ENCODE results near the gene LCLAT1.
"Not testable (repeated sequence)": the region's sequence is repeated elsewhere in the genome, so short reads cannot be mapped to it uniquely, and the experiment has no call there.

LCLAT1 gene

DNA sequence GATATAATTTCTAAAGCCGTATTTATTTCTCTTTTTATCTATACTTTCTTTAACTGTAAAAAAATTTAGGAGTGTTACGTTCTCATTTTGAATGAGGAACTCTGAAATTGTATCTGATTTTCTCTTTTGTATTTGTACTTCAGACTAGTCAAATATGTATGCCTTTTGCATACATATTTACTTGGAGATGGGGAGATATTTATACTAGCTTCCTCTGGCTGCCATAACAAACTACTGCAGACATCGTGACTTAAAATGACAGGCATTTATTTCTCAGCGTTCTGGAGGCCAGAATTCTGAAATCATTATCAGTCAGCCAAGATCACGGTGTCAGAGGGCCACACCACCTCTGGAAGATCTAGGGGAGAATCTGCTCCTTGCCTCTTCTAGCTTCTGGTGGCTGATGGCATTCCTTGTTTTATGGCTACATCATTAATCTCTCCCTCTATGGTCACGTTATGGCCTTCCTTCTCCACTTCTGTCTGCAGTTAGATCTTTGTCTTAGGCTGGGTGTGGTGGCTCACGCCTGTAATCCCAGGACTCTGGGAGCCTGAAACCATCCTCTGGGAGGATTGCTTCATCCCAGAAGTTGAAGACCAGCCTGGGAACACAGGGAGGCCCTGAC lies 8.2 kb downstream of the LCLAT1 start:
- DNase-seq (ENCODE audit: low spot score): no peak

DNA sequence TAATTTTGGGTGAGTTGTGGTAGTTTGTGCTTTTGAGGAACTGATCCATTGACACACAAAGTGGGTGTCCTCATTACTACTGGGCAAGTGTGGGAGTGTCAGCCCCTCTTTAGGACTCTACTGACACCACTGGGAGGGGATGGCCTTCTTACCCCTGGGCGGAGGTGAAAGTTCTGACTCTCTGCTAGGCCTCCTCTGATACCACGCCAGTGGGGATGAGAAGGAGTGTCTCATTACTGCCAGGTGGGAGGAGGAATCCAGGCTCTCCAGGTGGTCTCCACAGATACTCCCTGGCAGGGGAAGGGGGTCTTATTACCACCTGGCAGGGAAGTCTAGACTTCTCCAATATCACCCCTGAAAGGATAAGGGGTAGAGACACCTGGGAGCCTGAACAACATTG lies 9.1 kb downstream of the LCLAT1 start:
- no peak for DNase-seq (ENCODE audit: low spot score)

DNA sequence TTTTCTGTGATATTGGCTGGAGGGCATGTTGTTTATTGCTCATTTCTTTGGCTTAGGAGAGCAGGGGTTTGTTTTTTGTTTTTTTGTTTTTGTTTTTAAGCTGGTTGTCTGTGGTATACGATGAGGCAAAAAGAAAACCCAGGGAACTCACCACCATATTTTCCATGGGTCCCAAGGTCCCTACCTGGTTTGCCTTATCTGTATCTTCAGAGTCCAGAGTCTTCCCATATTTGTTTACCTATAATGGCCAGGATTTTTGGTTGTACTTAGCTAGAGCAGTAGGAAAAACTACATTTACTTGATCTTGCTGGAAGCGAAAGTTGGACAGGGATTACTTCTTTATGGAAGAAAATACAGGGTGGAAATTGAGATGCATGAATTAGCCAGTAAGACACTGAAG lies 9.5 kb downstream of the LCLAT1 start:
- DNase-seq (ENCODE audit: low spot score): no peak

DNA sequence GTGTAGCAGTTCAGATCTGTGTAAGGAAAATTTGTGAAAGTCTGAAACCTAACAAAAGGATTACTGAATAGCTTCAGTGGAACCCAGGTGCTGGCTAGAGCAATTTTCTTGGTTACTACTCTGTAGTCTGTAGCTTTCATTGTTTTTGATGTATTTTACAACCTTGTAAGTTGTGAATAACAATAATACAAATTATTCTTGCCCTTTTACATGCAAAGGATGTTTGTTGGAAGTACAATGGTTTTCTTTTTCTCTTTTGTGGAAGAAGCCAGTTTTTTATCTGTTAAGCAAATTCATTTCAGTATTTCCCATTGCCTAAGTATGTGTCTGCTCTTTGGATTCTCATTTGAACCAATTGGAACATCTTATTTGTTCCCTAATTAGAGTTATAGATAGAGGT lies 10.2 kb downstream of the LCLAT1 start:
- DNase-seq (ENCODE audit: low spot score): no peak

DNA sequence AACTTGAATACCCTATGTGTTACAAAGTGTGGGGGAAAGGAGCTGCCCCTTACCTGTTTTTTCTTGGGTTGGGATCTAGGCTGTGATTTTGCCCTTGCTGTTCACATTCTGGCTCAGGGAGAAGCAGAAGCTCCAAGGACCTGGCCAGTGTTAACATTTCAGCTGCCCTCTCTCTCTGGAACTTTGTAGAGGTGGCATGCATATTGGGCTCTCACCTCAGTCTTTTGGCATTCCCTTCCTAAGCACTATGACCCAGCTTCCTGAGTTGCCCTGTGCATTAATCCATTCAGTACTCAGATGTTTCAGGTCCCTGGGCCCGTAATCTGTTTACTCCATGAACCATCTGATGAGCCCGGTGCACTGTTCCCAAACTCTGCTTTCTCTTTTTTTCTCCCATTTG lies 12.1 kb downstream of the LCLAT1 start:
- DNase-seq (ENCODE audit: low spot score): no peak

DNA sequence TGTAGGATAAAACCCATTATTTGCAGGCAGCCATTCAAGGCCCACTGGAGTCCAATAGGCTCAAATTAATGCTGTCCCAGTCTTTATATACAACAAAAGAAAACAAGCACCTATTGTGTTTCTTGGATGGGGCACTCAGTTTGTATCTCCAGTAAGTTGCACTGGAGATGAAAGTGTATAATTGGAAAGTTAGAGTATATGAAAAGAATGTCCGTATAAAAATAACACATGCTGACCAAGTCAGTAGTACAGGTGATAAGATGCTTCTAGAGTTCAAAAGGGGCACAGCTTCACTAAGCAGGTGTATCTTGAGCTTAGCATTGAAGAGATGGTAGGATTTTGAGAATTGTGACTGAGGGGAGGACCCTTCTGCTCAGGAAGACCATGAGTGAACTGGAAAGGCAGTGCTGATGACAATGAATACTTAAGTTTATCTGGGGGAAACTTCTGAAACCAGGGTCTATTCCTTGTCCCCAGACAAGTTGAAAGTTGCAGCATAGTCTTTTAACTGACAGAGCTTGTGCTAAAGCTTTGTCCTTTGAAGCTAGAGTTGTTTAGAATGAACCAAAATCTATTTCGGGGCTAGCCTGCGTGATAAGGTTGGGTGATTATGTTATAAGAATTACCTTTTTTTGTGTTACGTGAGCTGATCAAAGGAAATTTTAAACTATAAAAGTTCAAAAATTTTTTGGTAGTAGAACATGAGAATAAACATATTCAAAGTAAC lies 15.2 kb downstream of the LCLAT1 start:
- no peak for DNase-seq (ENCODE audit: low spot score)

DNA sequence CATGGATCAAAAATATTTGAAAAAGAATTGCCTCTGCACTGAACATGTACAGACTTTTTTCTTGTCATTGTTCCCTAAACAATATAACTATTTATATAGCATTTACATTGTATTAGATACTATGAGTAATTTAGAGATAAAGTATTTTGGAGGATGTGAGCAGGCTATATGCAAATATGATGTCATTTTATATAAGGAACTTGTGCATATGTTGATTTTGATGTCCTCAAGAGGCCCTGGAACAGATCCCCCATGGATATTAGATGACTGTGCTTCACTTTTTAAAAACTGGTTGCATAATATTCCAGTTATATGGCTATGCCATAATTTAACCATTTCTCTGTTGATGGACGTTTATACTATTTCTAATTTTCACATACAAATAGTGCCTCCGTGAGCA lies 16.5 kb downstream of the LCLAT1 start:
- DNase-seq (ENCODE audit: low spot score): no peak

DNA sequence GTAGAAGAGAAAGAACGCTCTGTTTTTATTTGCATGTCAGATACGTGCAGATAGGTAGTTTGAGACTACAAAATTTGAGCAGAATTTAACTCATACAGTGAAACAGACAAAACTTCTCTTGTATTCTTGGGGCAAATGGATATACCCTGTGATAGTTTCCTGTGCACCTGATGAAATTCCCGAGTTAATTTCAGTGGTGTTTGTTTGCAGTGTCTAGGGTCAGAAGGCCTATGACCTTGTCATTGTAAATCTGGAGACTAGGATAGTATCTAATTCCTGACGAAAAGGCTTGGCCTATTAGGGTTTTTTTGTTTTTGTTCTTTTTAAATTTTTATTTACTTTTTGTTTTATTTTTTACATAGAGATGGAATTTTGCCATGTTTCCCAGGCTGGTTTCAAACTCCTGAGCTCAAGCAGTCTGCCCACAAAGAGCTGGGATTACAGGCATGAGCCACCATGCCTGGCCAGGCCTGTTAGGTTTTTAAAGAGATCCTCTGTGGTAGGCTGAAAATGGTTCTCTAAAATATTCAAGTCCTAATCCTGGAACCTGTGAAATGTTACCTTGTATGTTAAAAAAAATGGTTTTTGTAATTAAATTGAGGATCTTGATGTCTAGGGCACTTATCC lies 17.6 kb downstream of the LCLAT1 start:
- no peak for DNase-seq (ENCODE audit: low spot score)

DNA sequence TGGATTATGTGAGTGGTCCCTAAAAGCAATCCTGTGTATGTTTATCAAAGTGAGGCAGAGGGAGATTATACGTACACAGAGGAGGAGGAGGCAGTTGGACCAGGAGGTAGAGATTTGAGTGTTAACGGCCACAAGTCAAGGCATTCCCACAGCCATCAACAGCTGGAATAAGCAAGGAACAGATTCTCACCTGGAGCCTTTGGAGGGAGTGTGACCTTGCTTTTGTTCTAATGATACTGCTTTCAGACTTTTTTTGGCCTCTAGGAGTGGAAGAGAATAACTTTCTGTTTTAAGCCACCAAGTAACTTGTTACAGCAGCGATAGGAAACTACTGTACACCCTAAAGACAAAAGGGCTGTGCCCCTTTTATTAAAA lies 18.1 kb downstream of the LCLAT1 start:
- DNase-seq (ENCODE audit: low spot score): no peak

DNA sequence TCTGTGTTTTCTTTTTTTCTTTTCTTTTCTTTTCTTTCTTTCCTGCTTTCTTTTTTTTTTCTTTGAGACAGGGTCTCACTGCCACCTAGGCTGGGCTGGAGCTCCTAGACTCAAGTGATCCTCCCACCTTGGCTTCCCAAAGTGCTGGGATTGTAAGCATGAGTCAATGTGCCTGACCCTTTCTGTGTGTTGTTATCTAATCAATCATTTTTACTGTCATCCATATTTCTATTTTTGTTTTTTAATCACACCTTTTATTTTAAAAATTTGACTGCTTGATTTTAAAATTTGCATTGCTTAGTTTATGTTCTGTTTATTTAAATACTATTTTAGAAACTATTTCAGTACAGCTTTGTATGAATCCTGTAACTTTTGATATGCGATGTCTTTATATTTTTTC lies 19.2 kb downstream of the LCLAT1 start:
- DNase-seq (ENCODE audit: low spot score): no peak

DNA sequence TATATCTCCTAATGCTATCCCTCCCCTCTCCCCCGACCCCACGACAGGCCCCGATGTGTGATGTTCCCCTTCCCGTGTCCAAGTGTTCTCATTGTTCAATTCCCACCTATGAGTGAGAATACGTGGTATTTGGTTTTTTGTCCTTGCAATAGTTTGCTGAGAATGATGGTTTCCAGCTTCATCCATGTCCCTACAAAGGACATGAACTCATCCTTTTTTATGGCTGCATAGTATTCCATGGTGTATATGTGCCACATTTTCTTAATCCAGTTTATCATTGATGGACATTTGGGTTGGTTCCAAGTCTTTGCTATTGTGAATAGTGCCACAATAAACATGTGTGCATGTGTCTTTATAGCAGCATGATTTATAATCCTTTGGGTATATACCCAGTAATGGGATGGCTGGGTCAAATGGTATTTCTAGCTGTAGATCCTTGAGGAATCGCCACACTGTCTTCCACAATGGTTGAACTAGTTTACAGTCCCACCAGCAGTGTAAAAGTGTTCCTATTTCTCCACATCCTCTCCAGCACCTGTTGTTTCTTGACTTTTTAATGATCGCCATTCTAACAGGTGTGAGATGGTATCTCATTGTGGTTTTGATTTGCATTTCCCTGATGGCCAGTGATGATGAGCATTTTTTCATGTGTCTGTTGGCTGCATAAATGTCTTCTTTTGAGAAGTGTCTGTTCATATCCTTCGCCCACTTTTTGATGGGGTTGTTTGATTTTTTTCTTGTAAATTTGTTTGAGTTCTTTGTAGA lies 20.2 kb downstream of the LCLAT1 start:
- not testable (repeated sequence) for DNase-seq (ENCODE audit: low spot score)

DNA sequence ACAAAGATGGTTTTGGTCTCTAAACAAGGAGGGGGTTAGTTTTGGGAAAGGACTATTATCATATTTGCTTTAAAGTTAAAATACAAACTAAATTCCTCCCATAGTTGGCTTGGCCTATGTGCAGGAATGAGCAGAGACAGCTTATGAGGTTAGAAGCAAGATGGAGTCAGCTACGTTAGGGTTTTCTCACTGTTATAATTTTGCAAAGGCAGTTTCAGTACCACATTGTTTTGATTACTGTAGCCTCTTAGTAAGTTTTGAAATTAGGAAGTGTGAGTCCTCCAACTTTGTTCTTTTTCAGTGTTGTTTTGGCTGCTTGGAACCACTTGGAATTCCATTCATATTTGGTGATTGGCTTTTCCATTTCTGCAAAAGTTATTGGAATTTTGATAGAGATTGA lies 23.4 kb downstream of the LCLAT1 start:
- no peak for DNase-seq (ENCODE audit: low spot score)

DNA sequence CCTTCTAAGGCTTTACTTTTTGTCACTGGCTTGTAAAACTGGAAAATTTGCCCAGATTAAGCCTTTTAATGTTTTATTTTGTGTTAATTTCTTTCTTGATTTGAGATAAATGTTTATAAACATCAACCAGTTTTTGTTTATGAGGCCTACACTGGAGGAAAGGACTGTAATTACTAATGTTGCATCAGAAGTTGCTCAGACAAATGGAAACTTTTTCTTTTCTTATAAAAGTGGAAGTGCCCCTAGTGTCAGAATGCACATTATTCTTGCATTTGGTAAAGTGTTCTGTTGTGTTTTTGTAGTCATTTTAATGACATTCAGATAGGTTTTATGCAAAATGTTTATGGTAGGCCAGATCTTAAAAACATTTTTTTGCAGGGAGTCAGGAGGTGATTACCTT lies 25.3 kb downstream of the LCLAT1 start:
- no peak for DNase-seq (ENCODE audit: low spot score)

DNA sequence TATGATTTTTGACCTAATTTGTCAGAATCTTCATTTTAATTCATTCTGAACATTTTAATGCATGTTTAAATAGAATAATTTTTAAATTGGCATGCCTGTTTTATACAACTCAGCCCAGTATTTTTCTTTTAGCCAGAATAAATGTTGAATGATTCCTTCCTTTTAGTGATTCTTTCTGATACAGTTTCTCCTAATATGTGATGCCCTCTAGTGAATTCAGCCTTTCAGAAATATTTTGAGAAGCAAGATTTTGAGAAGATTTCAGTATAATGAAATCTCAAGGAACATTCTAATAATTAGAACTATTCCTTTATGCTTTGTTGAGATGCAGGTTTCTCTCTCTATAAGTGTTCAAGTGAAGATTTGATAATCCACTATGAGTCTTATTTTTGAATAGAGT lies 28.5 kb downstream of the LCLAT1 start:
- DNase-seq (ENCODE audit: low spot score): no peak

DNA sequence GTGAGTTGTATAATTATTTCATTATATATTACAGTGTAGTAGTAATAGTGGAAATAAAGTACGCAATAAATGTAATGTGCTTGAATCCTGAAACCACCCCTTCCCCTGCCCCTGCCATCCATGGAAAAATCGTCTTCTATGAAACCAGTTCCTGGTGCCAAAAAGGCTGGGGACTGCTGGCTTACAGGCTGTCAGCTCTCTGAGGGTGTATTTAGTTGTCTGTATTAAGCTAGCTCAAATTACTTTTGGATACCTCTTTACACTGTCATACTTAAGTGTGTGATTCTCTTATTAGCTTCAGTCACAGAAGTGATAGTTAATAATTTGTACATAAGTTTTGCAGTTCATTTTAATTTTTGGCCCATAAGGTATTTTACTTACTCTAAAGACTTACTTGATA lies 29.6 kb downstream of the LCLAT1 start:
- DNase-seq (ENCODE audit: low spot score): no peak

DNA sequence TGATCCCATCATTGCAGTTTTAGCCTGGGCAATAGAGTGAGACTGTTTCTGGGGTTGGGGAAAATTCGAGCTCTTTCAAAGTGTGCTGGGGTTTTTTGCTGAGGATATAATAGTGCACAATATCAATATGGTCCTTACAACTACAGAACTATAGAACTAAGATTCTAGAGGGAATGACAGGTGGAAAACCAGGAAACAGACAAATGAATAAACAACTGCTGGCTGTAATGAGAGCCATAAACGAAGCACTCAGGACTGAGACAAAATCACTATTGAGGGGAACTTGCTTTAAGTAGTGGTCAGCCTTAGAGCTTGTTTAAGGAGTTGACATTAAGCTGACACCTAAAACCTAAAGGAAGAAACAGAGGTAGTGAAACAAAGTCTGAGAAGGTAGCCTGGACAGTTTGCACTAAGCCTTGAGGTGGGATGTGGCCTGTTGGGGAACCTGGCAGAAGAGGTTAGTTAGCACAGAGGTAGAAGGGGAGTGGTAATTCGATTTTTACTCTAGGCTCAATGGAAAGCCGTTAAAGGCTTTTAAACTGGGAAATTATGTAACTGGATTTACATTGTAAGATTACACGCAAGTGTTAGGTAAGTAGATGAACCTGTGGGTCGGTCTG lies 33.8 kb downstream of the LCLAT1 start:
- no peak for DNase-seq (ENCODE audit: low spot score)

DNA sequence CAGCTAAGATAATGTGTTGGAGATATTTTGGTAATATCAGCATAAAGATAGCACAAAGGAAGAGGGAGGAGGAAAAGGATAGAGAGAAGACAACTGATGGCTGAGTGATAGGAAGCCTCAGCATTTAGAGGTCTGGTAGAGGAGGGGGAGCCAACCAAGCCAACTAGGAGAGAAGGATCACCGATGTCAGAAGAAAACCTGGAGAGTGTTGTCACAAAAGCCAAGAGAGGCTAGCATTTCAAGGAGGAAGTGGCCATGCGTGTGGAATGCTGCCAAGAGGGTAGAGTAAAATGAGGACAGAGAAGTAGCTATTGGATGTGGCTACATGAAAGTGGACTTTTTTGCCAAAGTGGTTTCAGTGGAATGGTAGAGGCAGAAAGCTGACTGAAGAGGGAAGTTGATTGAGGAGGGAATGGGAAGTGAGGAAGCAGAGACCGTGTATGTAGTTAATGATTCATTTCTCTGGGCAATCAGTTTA lies 34.3 kb downstream of the LCLAT1 start:
- no peak for DNase-seq (ENCODE audit: low spot score)

DNA sequence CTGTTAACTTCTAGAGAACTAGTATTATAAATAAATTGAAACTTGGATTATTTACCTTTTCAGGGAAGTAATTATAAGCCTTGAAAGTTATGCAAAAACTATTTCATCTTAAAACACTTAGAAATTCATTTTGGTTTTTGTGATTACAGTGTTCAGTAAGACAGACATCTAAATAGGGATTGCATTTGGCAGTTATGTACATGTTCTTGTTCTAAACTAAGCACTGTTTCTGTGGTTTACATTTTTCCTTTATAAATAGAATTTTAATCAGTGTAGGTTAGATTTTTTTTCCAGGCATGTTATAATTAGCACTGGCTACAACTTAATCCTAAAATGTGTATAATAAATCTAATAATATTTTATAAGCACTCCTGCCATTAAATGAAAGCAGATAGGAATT lies 35.0 kb downstream of the LCLAT1 start:
- no peak for DNase-seq (ENCODE audit: low spot score)

DNA sequence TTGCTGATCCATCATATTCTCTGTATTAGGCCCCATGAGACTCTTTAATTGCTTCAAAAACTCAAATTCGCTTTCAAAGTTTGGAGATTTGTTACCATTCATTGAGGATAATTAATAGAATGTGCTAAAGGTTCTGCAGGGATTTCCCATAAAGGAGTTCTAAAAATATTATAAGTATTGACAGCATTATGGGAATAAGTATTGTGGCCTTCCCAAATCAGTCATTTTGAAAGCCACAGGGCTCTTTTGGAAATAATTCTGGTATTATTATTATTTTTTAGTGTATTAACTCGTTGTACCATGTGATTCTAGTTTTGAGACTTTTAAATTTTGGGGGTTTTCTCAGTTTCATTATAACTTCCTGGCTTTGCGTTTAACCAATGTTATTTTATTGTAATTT lies 37.1 kb downstream of the LCLAT1 start:
- DNase-seq (ENCODE audit: low spot score): no peak

DNA sequence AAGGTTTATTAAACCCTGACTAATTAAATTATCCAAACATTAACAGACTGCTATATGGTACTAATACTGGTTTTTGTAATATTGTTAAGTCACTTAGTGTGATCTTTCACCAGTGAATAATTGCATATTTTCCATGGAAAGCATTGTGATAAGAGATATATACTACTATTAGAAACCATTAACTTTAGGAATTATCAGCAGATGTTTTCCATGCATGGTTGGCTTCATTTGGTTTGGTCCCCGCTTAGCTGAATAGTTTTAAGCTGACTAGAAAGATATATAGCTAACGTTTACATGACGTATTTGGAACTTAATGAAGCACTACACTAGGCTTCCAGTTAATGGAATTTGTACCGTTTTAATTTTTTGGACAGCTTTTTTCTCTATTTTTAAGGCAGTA lies 37.9 kb downstream of the LCLAT1 start:
- no peak for DNase-seq (ENCODE audit: low spot score)

DNA sequence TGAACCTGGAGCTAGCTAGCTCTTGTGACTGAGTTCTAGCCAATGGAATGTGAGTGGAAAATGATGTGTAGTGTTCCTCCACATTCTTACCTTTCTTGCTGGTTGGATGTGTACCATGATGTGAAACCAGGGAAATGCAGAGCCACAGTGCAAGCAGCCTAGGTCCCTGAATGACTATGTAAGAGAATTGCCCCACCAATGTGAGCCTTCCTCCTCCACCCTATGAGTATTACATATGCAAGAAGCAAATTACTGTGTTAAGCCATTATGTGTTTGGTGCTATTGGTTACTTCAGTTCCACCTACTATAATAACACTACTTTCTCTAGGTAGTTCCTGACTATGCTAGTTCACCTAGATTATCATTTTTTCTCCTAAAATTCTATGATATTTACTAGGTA lies 39.6 kb downstream of the LCLAT1 start:
- DNase-seq (ENCODE audit: low spot score): no peak

DNA sequence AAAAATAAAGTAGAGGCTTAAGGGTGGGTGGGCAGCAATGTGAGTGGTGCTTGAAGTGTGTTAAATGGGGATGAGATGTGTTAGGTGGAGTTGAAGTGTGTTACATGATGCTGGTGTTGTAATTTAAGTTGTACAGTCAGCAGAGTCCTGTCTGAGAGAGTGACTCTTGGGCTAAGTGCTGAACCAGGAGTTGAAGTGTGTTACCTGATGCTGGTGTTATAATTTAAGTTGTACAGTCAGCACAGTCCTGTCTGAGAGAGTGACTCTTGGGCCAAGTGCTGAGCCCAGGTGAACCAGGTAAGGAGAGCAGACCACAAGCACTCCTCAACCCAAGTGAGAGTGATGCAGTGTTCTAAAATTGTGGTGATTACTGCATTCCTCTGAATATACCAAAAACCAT lies 40.6 kb downstream of the LCLAT1 start:
- DNase-seq (ENCODE audit: low spot score): no peak
